H1 (cell line): ENCODE results near the gene ADD3. TPM values are rescaled to one million over a fixed set of nuclear protein-coding genes. Genes with fewer than 3 reads are reported as not detected.

ENCODE experiments used
- SIN3A ChIP-seq, 2 experiments: IDR thresholded peaks in 1 of 2; conservative IDR thresholded peaks in 1 of 2; 2 replicates each; pipeline ENCODE4 v1.6.1; 2011 to 2012; ENCODE audit warnings: low read length in 2 of 2, improper control_type of control experiment in 1 of 2, low read depth in 1 of 2, mild to moderate bottlenecking in 1 of 2
- polyA plus RNA-seq, 7 experiments: library from polyadenylated mRNA; depleted of rRNA in 3 of 7; stranded (reverse) in 5 of 7; unstranded in 2 of 7; fragments of >200 nt in 5 of 7; fragments of 200-250 nt in 2 of 7; gene quantifications; 1 replicate in 5 of 7; 2 replicates in 1 of 7; 4 replicates in 1 of 7; pipeline versions ENCODE4 v1.2.1 to v1.2.3, GENCODE V29; 2011 to 2013; ENCODE audit warnings: missing spikeins in 2 of 7, mixed read lengths in 2 of 7
- total RNA-seq: library from RNA; stranded (reverse); fragmentation: NEBNext Ultra II Directional; extraction: Animal tissue kit (Norgen Biotek cat#: 25700); gene quantifications from 2 replicates; pipeline ENCODE4 v1.2.1, GENCODE V29; 2021

ADD3 gene
- total and polyA plus RNA-seq, 2 of the 8 experiments (the other 6 are each of a cell fraction or from before 2014, with no cell fraction given) = 44.7 to 85.6 TPM

GRCh38 chr10:110163192-110163773 lies 155.5 kb downstream of the ADD3 start (continued):
- TF ChIP-seq SIN3A (conservative IDR thresholded peaks at IDR 0.05 in 1 of 2, IDR thresholded peaks at IDR 0.05 in 1 of 2; ENCODE audit: low read depth in 1 of 2, low read length in 2 of 2) = no peak
